HG03571 (cell line): Measurements from ENCODE around the gene COL20A1.

Source experiments
- ATAC-seq: cut with Tn5 transposase; IDR thresholded peaks from one replicate; pipeline ENCODE4 v1.9.1; 2021; ENCODE audit not compliant: unreplicated experiment

Gene COL20A1

GRCh38 chr20:63306673-63307537 is 13.9 kb downstream of the COL20A1 start:
- no peak for ATAC-seq

- no peak for ATAC-seq
These were observed 14.7 kb downstream of the COL20A1 start for GRCh38 chr20:63307538-63308217.

GRCh38 chr20:63308218-63308911 is 15.4 kb downstream of the COL20A1 start:
- no peak for ATAC-seq

- no peak for ATAC-seq
These were observed 16.5 kb downstream of the COL20A1 start for GRCh38 chr20:63309261-63310071.

GRCh38 chr20:63310265-63310991 is 17.4 kb downstream of the COL20A1 start:
- ATAC-seq = no peak

- ATAC-seq = no peak
These were observed 18.3 kb downstream of the COL20A1 start for GRCh38 chr20:63311186-63311832.

- ATAC-seq = no peak
These were observed 18.9 kb downstream of the COL20A1 start for GRCh38 chr20:63311833-63312243.

- ATAC-seq = no peak
These were observed 19.3 kb downstream of the COL20A1 start for GRCh38 chr20:63312273-63312672.

GRCh38 chr20:63312690-63313348 is 19.8 kb downstream of the COL20A1 start:
- ATAC-seq = no peak

GRCh38 chr20:63313349-63314014 is 20.5 kb downstream of the COL20A1 start:
- ATAC-seq = no peak

GRCh38 chr20:63314015-63314471 is 21.1 kb downstream of the COL20A1 start:
- no peak for ATAC-seq

GRCh38 chr20:63314566-63315239 is 21.7 kb downstream of the COL20A1 start:
- ATAC-seq = no peak

GRCh38 chr20:63315240-63315689 is 22.3 kb downstream of the COL20A1 start:
- ATAC-seq = no peak

- no peak for ATAC-seq
These were observed 22.9 kb downstream of the COL20A1 start for GRCh38 chr20:63315731-63316491.

GRCh38 chr20:63316502-63316921 is 23.5 kb downstream of the COL20A1 start:
- no peak for ATAC-seq

GRCh38 chr20:63317061-63317460 is 24.1 kb downstream of the COL20A1 start:
- no peak for ATAC-seq
